Fibroblast of lung (primary cell): ENCODE measurements around the gene INTS1. TPM values are rescaled to one million over a fixed set of nuclear protein-coding genes. Genes with fewer than 3 reads are reported as not detected.

Source experiments
- DNase-seq, 2 donors: peaks; one replicate each; pipeline versions ENCODE4 v3.0.0 to v3.0.0-alpha.2; 2010; ENCODE audit warnings: low read depth in 2 of 2
- H2AFZ ChIP-seq: 2 replicates; pipeline ENCODE4 v1.5.1; 2012; ENCODE audit warnings: low read length, control low read depth, inconsistent platforms
- H3K27ac ChIP-seq: 2 replicates; pipeline ENCODE4 v1.5.1; 2011; ENCODE audit warnings: low read length, control low read depth; ENCODE audit not compliant: insufficient read depth
- H3K27me3 ChIP-seq: 2 replicates; pipeline ENCODE4 v1.5.1; 2011; ENCODE audit warnings: mild to moderate bottlenecking, low read length; ENCODE audit not compliant: control insufficient read depth, insufficient read depth
- H3K36me3 ChIP-seq: 2 replicates; pipeline ENCODE4 v1.5.1; 2011; ENCODE audit warnings: low read length; ENCODE audit not compliant: control insufficient read depth, insufficient read depth
- H3K4me1 ChIP-seq: 2 replicates; pipeline ENCODE4 v1.5.1; 2011; ENCODE audit warnings: low read length; ENCODE audit not compliant: control insufficient read depth, insufficient read depth; ENCODE audit errors: extremely low read depth
- H3K4me2 ChIP-seq: 2 replicates; pipeline ENCODE4 v1.5.1; 2011; ENCODE audit warnings: low read length, control low read depth; ENCODE audit not compliant: insufficient read depth; ENCODE audit errors: extremely low read depth
- H3K4me3 ChIP-seq, 4 experiments: fragments of 200-600 bp in 1 of 4; sonication (generic) in 1 of 4; replicated peaks in 1 of 4; 2 replicates each; pipeline ENCODE4 v1.5.1; 2011 to 2016; ENCODE audit warnings: low read length in 4 of 4, low read depth in 3 of 4, mild to moderate bottlenecking in 3 of 4, control low read depth in 2 of 4, inconsistent platforms in 1 of 4, mixed read lengths in 1 of 4; ENCODE audit not compliant: insufficient read depth in 1 of 4; ENCODE audit errors: control extremely low read depth in 1 of 4
- H3K79me2 ChIP-seq: 2 replicates; pipeline ENCODE4 v1.5.1; 2012; ENCODE audit warnings: mild to moderate bottlenecking, low read length, inconsistent platforms; ENCODE audit not compliant: control insufficient read depth, insufficient read depth
- H3K9ac ChIP-seq: 2 replicates; pipeline ENCODE4 v1.5.1; 2011; ENCODE audit warnings: mild to moderate bottlenecking, low read length, control low read depth; ENCODE audit not compliant: insufficient read depth
- H3K9me3 ChIP-seq: 2 replicates; pipeline ENCODE4 v1.5.1; 2012; ENCODE audit warnings: low read depth, low read length; ENCODE audit not compliant: control insufficient read depth, insufficient read depth
- H4K20me1 ChIP-seq: 2 replicates; pipeline ENCODE4 v1.5.1; 2011; ENCODE audit warnings: low read length; ENCODE audit not compliant: control insufficient read depth, insufficient read depth; ENCODE audit errors: extremely low read depth
- CTCF ChIP-seq, 2 donors: IDR thresholded peaks in 1 of 2; conservative IDR thresholded peaks in 1 of 2; 1 replicate in 1 of 2; 2 replicates in 1 of 2; pipeline ENCODE4 v1.5.1; 2011 to 2012; ENCODE audit warnings: low read length in 2 of 2, control low read depth in 1 of 2, inconsistent platforms in 1 of 2, low read depth in 1 of 2, mild to moderate bottlenecking in 1 of 2
- EZH2 ChIP-seq: IDR thresholded peaks from 2 replicates; pipeline ENCODE4 v1.5.1; 2012; ENCODE audit warnings: low read length, control low read depth, mild to moderate bottlenecking; ENCODE audit errors: missing control alignments
- polyA minus RNA-seq: library from RNA; depleted of rRNA, polyadenylated mRNA; stranded (reverse); fragments of >200 nt; gene quantifications from 2 replicates; pipeline ENCODE4 v1.2.3, GENCODE V29; 2011; ENCODE audit warnings: low replicate concordance
- polyA plus RNA-seq, 2 donors: library from polyadenylated mRNA; depleted of rRNA in 1 of 2; stranded (reverse) in 1 of 2; unstranded in 1 of 2; fragments of >200 nt; gene quantifications; 2 replicates each; pipeline ENCODE4 v1.2.1, GENCODE V29; 2011 to 2012; ENCODE audit warnings: missing spikeins in 1 of 2
- total RNA-seq: library from RNA; depleted of rRNA; stranded (reverse); fragments of >200 nt; gene quantifications from 2 replicates; pipeline ENCODE4 v1.2.1, GENCODE V29; 2014

The INTS1 gene
- total RNA-seq (22.9 and 35.5 TPM in 2 replicates), polyA plus RNA-seq (7.1 and 16.2 TPM in 2 replicates), polyA minus RNA-seq (43.6 and 98.3 TPM in 2 replicates)
- 32.9 and 58.5 TPM in 2 replicates for polyA plus RNA-seq (2012)

GRCh38 chr7:1503816-1504775 is at the start of gene INTS1:
TSS of gene INTS1 (minus strand) at chr7:1504389. CDS start at chr7:1503960, 429 bp downstream.
- Histone ChIP-seq H3K4me1 (peaks cover 5% of the 10 kb centered on the region), H4K20me1 (no peaks in the 10 kb centered on the region), H3K36me3 (peaks cover 11% of the 10 kb centered on the region), H3K9ac (peak within 1 kb of the TSS; percentile 82), H3K9me3 (no peaks in the 10 kb centered on the region), H3K4me3 (peak within 1 kb of the TSS; percentile 72 to 87 (median 85)), H3K4me2 (peak within 1 kb of the TSS; percentile 91), H2AFZ (peak within 1 kb of the TSS; percentile 84), H3K79me2 (peaks cover 25% of the 10 kb centered on the region), H3K27ac (peak within 1 kb of the TSS; percentile 62), H3K27me3 (no peaks in the 10 kb centered on the region)
- DNase-seq, result peak; percentile 86 to 90
- TF ChIP-seq CTCF (conservative IDR thresholded peaks at IDR 0.05 in 1 of 2, IDR thresholded peaks at IDR 0.05 in 1 of 2; ENCODE audit: low read depth in 1 of 2, low read length in 2 of 2) (peak; percentile 36 to 63), EZH2 (no peak)

- H2AFZ ChIP-seq, result no peak overlapping the region
- TF ChIP-seq EZH2 (no peak), CTCF (conservative IDR thresholded peaks at IDR 0.05 in 1 of 2, IDR thresholded peaks at IDR 0.05 in 1 of 2; ENCODE audit: low read depth in 1 of 2, low read length in 2 of 2) (no peak)
- no peaks in the 10 kb centered on the region for H3K36me3 ChIP-seq
- H4K20me1 ChIP-seq, result no peaks in the 10 kb centered on the region
- H3K27me3 ChIP-seq, result no peaks in the 10 kb centered on the region
- H3K4me1 ChIP-seq, result peaks cover 12% of the 10 kb centered on the region
- H3K9me3 ChIP-seq, result no peaks in the 10 kb centered on the region
- H3K4me2 ChIP-seq, result no peak overlapping the region
- no peak overlapping the region for H3K27ac ChIP-seq
- H3K4me3 ChIP-seq, result no peak overlapping the region
- no peaks in the 10 kb centered on the region for H3K79me2 ChIP-seq
- no peak overlapping the region for H3K9ac ChIP-seq
- DNase-seq, result no peak
These were observed 49.5 kb upstream of the INTS1 start for GRCh38 chr7:1553512-1554210.

- no peaks in the 10 kb centered on the region for H3K9me3 ChIP-seq
- H3K4me3 ChIP-seq, result no peak overlapping the region
- H3K4me1 ChIP-seq, result peaks cover 12% of the 10 kb centered on the region
- no peaks in the 10 kb centered on the region for H4K20me1 ChIP-seq
- H2AFZ ChIP-seq, result no peak overlapping the region
- H3K27ac ChIP-seq, result no peak overlapping the region
- H3K4me2 ChIP-seq, result no peak overlapping the region
- no peaks in the 10 kb centered on the region for H3K36me3 ChIP-seq
- no peaks in the 10 kb centered on the region for H3K79me2 ChIP-seq
- no peak for TF ChIP-seq CTCF (conservative IDR thresholded peaks at IDR 0.05 in 1 of 2, IDR thresholded peaks at IDR 0.05 in 1 of 2; ENCODE audit: low read depth in 1 of 2, low read length in 2 of 2)
- no peak for TF ChIP-seq EZH2
- no peak overlapping the region for H3K9ac ChIP-seq
- no peaks in the 10 kb centered on the region for H3K27me3 ChIP-seq
- peak in 1 of 2 donors; percentile 57 for DNase-seq
These were observed 48.0 kb upstream of the INTS1 start for GRCh38 chr7:1552200-1552599.
